Smooth muscle cell (in vitro differentiated cells): ENCODE results near the gene VAV3. TPM values are rescaled to one million over a fixed set of nuclear protein-coding genes. Genes with fewer than 3 reads are reported as not detected.

Source experiments
- DNase-seq: peaks from one replicate; lab custom pipeline; 2025; ENCODE audit not compliant: unreplicated experiment; lab: John Stamatoyannopoulos, UW
- H2AFZ ChIP-seq: fragments of 200-600 bp; sonication (generic); 2 replicates; pipeline ENCODE4 v1.6.0; 2016; ENCODE audit warnings: antibody characterized with exemption, low read depth, mild to moderate bottlenecking
- H3F3A ChIP-seq: fragments of 200-600 bp; sonication (generic); 2 replicates; pipeline ENCODE4 v1.6.0; 2017; ENCODE audit warnings: antibody characterized with exemption, low read depth
- H3K27ac ChIP-seq: fragments of 200-600 bp; sonication (generic); 2 replicates; pipeline ENCODE4 v1.5.1; 2016; ENCODE audit warnings: low read depth, mild to moderate bottlenecking
- H3K27me3 ChIP-seq: fragments of 200-600 bp; sonication (generic); 2 replicates; pipeline ENCODE4 v1.6.1; 2016; ENCODE audit warnings: low read depth, mild to moderate bottlenecking
- H3K36me3 ChIP-seq: fragments of 200-600 bp; sonication (generic); 2 replicates; pipeline ENCODE4 v1.5.1; 2016; ENCODE audit warnings: low read depth
- H3K4me1 ChIP-seq: fragments of 200-600 bp; sonication (generic); 2 replicates; pipeline ENCODE4 v1.5.1; 2016; ENCODE audit warnings: low read depth
- H3K4me2 ChIP-seq: fragments of 200-600 bp; sonication (generic); 2 replicates; pipeline ENCODE4 v1.6.0; 2016; ENCODE audit warnings: mild to moderate bottlenecking
- H3K4me3 ChIP-seq: fragments of 200-600 bp; sonication (generic); 2 replicates; pipeline ENCODE4 v1.5.1; 2016; ENCODE audit warnings: mild to moderate bottlenecking
- H3K79me2 ChIP-seq: fragments of 200-600 bp; sonication (generic); 2 replicates; pipeline ENCODE4 v1.6.0; 2016; ENCODE audit warnings: low read depth, mild to moderate bottlenecking
- H3K9ac ChIP-seq: fragments of 200-600 bp; sonication (generic); 2 replicates; pipeline ENCODE4 v1.6.0; 2016; ENCODE audit warnings: low read depth
- H3K9me3 ChIP-seq: fragments of 200-600 bp; sonication (generic); replicated peaks from 2 replicates; pipeline ENCODE4 v1.5.1; 2016; ENCODE audit warnings: low read depth
- H4K20me1 ChIP-seq: fragments of 200-600 bp; sonication (generic); 2 replicates; pipeline ENCODE4 v1.6.0; 2016; ENCODE audit warnings: low read depth
- WGBS: methylation state at CpG from one replicate; pipeline ENCODE4 v1.1.7; 2016; ENCODE audit warnings: low lambda C conversion rate; 5-methylcytosine and 5-hydroxymethylcytosine counted together
- polyA plus RNA-seq: library from polyadenylated mRNA; unstranded; fragments of >200 nt; fragmentation: Nextera tagmentation; extraction: Ambion mirVana; gene quantifications from 2 replicates; pipeline ENCODE4 v1.2.1, GENCODE V29; 2016
- total RNA-seq: library from RNA; depleted of rRNA; stranded (reverse); fragments of >200 nt; gene quantifications from 2 replicates; pipeline ENCODE4 v1.2.3, GENCODE V29; 2014
- TF ChIP-seq, protein P1 (sequence below): fragments of 200-600 bp; sonication (generic); IDR thresholded peaks from 2 replicates; pipeline ENCODE4 v1.5.1; 2017; ENCODE audit warnings: borderline replicate concordance, mild to moderate bottlenecking, antibody characterized with exemption; ENCODE audit not compliant: insufficient read depth, poor library complexity, severe bottlenecking

VAV3 gene
- total and polyA plus RNA-seq, 2 experiments from 2014 or later, result 0.62 to 10.1 TPM

DNA sequence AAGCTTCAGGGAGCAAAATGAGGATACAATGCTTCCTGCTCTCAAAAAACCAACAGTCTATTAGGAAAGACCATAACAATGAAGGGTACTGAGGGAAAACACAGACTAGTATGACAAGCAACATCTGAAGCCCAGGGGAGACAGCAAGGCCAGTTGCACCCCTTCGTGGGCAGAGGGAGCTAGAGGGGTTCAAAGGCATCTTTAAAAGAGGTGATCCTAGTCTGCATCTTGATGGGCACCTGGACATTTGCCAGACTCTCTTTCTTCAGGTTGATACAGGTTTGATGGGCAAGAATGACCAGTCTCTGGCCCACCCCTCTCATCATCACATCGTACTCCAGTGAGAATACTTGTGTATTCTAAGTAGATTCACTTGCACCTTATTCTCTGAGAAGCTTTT lies 177.7 kb downstream of the VAV3 start:
- Histone ChIP-seq H3K27me3 (peaks cover 5% of the 10 kb centered on the region), H3K79me2 (no peaks in the 10 kb centered on the region), H3K4me3 (no peak overlapping the region), H3F3A (no peaks in the 10 kb centered on the region), H3K9me3 (no peaks in the 10 kb centered on the region), H3K4me1 (no peaks in the 10 kb centered on the region), H4K20me1 (no peaks in the 10 kb centered on the region), H3K4me2 (no peak overlapping the region), H3K9ac (no peak overlapping the region), H3K36me3 (no peaks in the 10 kb centered on the region), H2AFZ (no peak overlapping the region), H3K27ac (no peak overlapping the region)
- TF ChIP-seq, protein P1, sequence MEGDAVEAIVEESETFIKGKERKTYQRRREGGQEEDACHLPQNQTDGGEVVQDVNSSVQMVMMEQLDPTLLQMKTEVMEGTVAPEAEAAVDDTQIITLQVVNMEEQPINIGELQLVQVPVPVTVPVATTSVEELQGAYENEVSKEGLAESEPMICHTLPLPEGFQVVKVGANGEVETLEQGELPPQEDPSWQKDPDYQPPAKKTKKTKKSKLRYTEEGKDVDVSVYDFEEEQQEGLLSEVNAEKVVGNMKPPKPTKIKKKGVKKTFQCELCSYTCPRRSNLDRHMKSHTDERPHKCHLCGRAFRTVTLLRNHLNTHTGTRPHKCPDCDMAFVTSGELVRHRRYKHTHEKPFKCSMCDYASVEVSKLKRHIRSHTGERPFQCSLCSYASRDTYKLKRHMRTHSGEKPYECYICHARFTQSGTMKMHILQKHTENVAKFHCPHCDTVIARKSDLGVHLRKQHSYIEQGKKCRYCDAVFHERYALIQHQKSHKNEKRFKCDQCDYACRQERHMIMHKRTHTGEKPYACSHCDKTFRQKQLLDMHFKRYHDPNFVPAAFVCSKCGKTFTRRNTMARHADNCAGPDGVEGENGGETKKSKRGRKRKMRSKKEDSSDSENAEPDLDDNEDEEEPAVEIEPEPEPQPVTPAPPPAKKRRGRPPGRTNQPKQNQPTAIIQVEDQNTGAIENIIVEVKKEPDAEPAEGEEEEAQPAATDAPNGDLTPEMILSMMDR, result no peak
- 67% methylated on average over 2 of the region's 2 CpGs for WGBS
- no peak for DNase-seq

DNA sequence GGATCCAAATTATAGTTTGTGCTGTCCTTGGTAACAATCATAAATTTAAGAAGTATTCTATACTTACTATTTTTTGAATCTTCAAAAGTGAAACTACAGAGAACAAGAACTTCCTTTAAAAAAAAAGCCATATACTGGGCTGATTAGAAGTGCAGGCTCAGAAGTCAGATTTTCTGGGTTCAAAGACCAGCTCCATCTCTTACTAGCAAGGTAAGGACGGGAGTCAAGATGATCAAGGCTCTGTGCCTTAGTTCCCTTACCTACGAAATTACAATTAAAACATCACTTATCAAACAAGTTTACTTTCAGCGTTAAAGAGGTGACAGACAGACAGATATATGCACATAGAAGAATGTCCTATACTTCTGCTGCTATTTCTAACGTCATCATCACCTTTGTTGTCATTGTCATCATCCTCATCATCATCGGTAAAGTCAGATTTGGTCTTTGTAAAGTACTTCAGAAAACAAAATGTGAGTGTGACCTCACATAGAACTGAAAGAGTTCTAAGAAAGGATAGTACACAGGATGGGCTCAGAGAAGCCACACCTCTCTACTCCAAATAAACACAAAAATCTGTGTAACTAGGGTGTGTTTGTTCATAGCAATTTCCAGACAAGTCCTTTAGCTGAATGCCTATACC lies 178.7 kb downstream of the VAV3 start:
- H2AFZ ChIP-seq, result no peak overlapping the region
- no peak overlapping the region for H3K4me2 ChIP-seq
- H3K27me3 ChIP-seq, result peaks cover 5% of the 10 kb centered on the region
- H3K27ac ChIP-seq, result no peak overlapping the region
- H4K20me1 ChIP-seq, result no peaks in the 10 kb centered on the region
- no peaks in the 10 kb centered on the region for H3K9me3 ChIP-seq
- H3K9ac ChIP-seq, result no peak overlapping the region
- no peaks in the 10 kb centered on the region for H3K4me1 ChIP-seq
- H3F3A ChIP-seq, result no peaks in the 10 kb centered on the region
- no peaks in the 10 kb centered on the region for H3K79me2 ChIP-seq
- no peaks in the 10 kb centered on the region for H3K36me3 ChIP-seq
- WGBS, result 94% methylated on average over 5 of the region's 5 CpGs
- TF ChIP-seq, protein P1, result no peak
- no peak overlapping the region for H3K4me3 ChIP-seq
- no peak for DNase-seq

DNA sequence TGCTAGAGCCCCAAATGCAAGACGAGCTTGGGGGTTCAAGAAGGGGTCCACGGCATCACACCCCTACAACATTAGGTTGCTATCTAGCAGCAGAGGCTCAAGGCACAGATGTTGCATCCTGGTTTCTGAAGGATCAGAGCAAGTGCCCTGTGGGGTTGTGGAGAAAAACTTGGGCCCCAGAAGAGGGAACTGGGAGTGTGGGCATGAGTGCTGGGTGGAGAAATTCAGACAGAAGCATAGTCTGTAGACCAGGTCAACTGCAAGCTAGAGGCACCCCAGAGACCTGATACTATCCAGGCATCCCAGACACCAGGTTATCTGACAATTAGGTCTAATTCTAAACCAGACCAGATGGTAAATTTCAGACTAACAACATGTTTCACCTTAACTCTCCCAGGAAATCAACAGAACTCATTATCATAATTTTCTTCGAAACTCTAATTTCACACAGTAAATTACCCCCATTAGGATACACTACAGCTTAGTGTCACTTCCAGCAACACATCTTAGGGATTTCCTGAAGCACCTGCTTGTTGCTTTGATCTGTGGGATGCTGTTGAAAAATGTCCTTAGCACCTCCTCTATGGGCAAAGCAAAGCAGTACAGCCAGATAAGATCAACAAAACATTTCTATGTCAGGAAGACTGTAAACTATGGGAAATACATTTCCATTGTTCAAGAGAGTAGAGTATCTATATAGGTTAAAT lies 179.3 kb downstream of the VAV3 start:
- no peak overlapping the region for H3K9ac ChIP-seq
- H3K4me2 ChIP-seq, result no peak overlapping the region
- no peaks in the 10 kb centered on the region for H3K9me3 ChIP-seq
- no peaks in the 10 kb centered on the region for H3K4me1 ChIP-seq
- H3K27ac ChIP-seq, result no peak overlapping the region
- TF ChIP-seq, protein P1, result no peak
- H4K20me1 ChIP-seq, result no peaks in the 10 kb centered on the region
- H3K4me3 ChIP-seq, result no peak overlapping the region
- H3K79me2 ChIP-seq, result no peaks in the 10 kb centered on the region
- H2AFZ ChIP-seq, result no peak overlapping the region
- no peaks in the 10 kb centered on the region for H3K36me3 ChIP-seq
- peaks cover 5% of the 10 kb centered on the region for H3K27me3 ChIP-seq
- 81% methylated on average over 3 of the region's 3 CpGs for WGBS
- no peaks in the 10 kb centered on the region for H3F3A ChIP-seq
- no peak for DNase-seq
